ENCODE measurements around the gene DACT3. TPM values are rescaled to one million over a fixed set of nuclear protein-coding genes. Genes with fewer than 3 reads are reported as not detected.

The DACT3 gene
- 0.15 TPM in 1 of 2 replicates, not detected in the other for total RNA-seq

GRCh38 chr19:46661020-46661731, at the start of gene DACT3:
Gene DACT3 (minus strand): TSS chr19:46661182. CDS start chr19:46661064, 118 bp downstream.

GRCh38 chr19:46635920-46636761, 24.8 kb downstream of the DACT3 start, which contains the start of gene GNG8:
Gene GNG8 (minus strand): TSS chr19:46636202. CDS start chr19:46634682, 1,520 bp downstream.

GRCh38 chr19:46624958-46625661, 35.9 kb downstream of the DACT3 start, which contains the start of gene PTGIR:
Gene PTGIR (minus strand): TSS chr19:46625089. CDS start chr19:46624225, 864 bp downstream.

GRCh38 chr19:46601318-46602224, 59.4 kb downstream of the DACT3 start, which contains the start of gene CALM3:
Gene CALM3 (plus strand): TSS chr19:46601330. CDS start chr19:46601435, 105 bp downstream.

Other genes starting within 250 kb of the DACT3 start
- 2.9 and 6.2 TPM in 2 replicates for gene CCDC8, start 247.6 kb downstream of the DACT3 start, total RNA-seq
- gene PNMA8C, start 232.2 kb downstream of the DACT3 start, total RNA-seq, result under 0.01 and 0.30 TPM in 2 replicates
- 2.3 and 7.1 TPM in 2 replicates for gene PNMA8A, start 189.6 kb downstream of the DACT3 start, total RNA-seq
- under 0.01 TPM in 2 replicates for gene PNMA8B, start 165.3 kb downstream of the DACT3 start, total RNA-seq
- 167 and 263 TPM in 2 replicates for gene CALM3, start 59.9 kb downstream of the DACT3 start, total RNA-seq
- gene PTGIR, start 36.1 kb downstream of the DACT3 start, total RNA-seq, result 0.32 and 1.4 TPM in 2 replicates
- not detected in 2 replicates for gene GNG8, start 25.0 kb downstream of the DACT3 start, total RNA-seq
- 28.9 and 37.7 TPM in 2 replicates for gene PRKD2, start 55.9 kb upstream of the DACT3 start, total RNA-seq
- 13.8 and 16.6 TPM in 2 replicates for gene FKRP, start 84.9 kb upstream of the DACT3 start, total RNA-seq
- 59.7 and 65.3 TPM in 2 replicates for gene STRN4, start 85.3 kb upstream of the DACT3 start, total RNA-seq
- 60.7 and 96.7 TPM in 2 replicates for gene SLC1A5, start 127.4 kb upstream of the DACT3 start, total RNA-seq
- gene AP2S1, start 189.7 kb upstream of the DACT3 start, total RNA-seq, result 153 and 219 TPM in 2 replicates
- gene ARHGAP35, start 199.8 kb upstream of the DACT3 start, total RNA-seq, result 14.9 and 19.1 TPM in 2 replicates